ENCODE measurements around the gene RNASE13. TPM values are rescaled to one million over a fixed set of nuclear protein-coding genes. Genes with fewer than 3 reads are reported as not detected.

RNASE13 gene
- total and polyA plus RNA-seq, 2 of the 4 experiments (the other 2 are of a cell fraction): not detected

DNA sequence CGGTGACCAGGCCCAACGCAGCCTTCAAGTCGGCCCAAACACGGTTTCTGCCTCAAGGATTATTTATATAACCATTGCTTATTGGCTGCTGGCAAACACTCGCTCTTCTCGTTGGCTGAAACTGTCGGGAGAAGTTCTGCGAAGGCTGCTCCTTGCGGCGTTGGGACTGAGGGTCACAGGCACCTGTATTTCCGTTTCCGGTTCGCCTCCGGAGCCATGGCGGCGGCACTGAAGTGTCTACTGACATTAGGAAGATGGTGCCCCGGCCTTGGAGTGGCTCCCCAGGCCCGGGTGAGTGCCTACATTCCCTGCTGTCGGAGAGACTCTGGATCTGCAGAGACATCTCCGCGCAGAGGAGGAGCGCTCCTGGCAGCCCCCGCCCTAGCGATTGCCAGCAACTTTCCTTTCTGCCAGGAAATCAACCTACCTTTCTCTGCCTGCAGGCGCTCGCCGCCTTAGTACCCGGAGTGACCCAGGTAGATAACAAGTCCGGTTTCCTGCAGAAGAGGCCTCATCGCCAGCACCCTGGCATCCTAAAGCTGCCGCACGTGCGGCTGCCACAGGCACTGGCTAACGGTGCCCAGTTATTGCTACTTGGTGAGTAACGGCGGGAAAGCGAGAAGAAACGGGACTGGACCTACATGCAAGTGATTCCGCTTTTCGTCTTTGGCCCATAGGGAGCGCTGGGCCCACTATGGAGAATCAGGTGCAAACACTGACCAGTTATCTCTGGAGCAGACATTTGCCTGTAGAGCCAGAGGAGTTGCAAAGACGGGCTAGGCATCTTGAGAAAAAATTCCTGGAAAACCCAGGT is 44.6 kb downstream of the RNASE13 start, which contains the start of gene METTL17 (continued):
- TF ChIP-seq MXI1 (IDR thresholded peaks at IDR 0.05; ENCODE audit: borderline replicate concordance, low read depth, low read length): peak; percentile 59; the same call in 1 of the 2 replicates
- TF ChIP-seq MAZ (IDR thresholded peaks at IDR 0.05; ENCODE audit: borderline replicate concordance, low read depth, low read length): peak; percentile 58; the same call in 1 of the 2 replicates

DNA sequence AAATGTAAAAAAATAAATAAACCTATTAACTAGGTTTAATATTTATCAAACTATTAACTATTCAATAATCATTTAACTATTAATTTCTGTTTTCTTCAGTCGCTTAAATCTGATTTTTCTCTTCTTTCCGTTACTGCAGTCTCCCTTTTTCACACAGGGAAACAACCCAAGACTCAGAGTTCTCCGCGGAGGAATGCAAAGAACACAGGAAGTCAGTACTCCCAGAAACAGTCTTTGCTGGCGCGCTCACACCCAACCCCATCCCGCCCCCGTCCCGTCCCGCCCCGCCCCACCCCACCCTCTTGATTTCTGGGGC is 45.2 kb downstream of the RNASE13 start:
- in situ Hi-C loops (cut with MboI; ENCODE audit: low sequenced_read_pairs): loop anchor here (25.0 kb wide), 1 partner anchor 652 kb away; the partner anchor contains the start of genes CCNB1IP1 and PARP2
- no peak for DNase-seq

More for the DNA sequence above, 45.2 kb downstream of the RNASE13 start:
- ChIA-PET POLR2A (ENCODE audit: unreplicated experiment) (no interaction called here), CTCF (interaction anchor here (1.8 kb wide), 1 partner anchor 18 kb away, joined by 7 read pairs; no protein-coding TSS in a partner anchor)
- TF ChIP-seq RCOR1 (IDR thresholded peaks at IDR 0.05; ENCODE audit: insufficient replicate concordance, low read length): no peak
- peak; percentile 75 for TF ChIP-seq POLR2A (IDR thresholded peaks at IDR 0.05; ENCODE audit: low read depth, low read length)
- Histone ChIP-seq H2BK5ac (ENCODE audit: low read depth, low read length, poor library complexity, severe bottlenecking) (peak overlapping the region; percentile 92), H2BK120ac (ENCODE audit: low read depth, low read length) (no peak overlapping the region), H2BK15ac (ENCODE audit: low read depth, low read length) (0 out of 3 replicates have a peak overlapping the region, but pooled peaks have one; percentile 86), H3K79me1 (ENCODE audit: low read depth in 1 of 2, low read length in 2 of 2) (peaks cover 6 to 28% of the 10 kb centered on the region in 2 experiments), H2AFZ (replicated peaks; ENCODE audit: low read length, poor library complexity) (peak overlapping the region; percentile 92), H3K18ac (ENCODE audit: low read depth, low read length) (peak overlapping the region; percentile 85; the same call in 1 of the 2 replicates), H4K8ac (ENCODE audit: low read depth in 2 of 2, low read length in 2 of 2) (peak overlapping the region; percentile 94 to 95; a peak in 3 of 4 replicates), H3K56ac (ENCODE audit: extremely low read depth, insufficient read depth, low read length) (peak overlapping the region; percentile 84), H4K20me1 (ENCODE audit: insufficient read depth, low read length) (no peaks in the 10 kb centered on the region), H3K27ac (ENCODE audit: insufficient read depth, low read length) (peak overlapping the region; percentile 74; the same call in 1 of the 2 replicates), H3K4me2 (ENCODE audit: low read depth, low read length) (peak overlapping the region; percentile 85), H3K27me3 (ENCODE audit: control insufficient read depth, insufficient read depth, low read length) (no peaks in the 10 kb centered on the region), H3K4me3 (ENCODE audit: insufficient read depth, low read depth, low read length) (peak overlapping the region; percentile 19; the same call in 1 of the 2 replicates), H4K5ac (ENCODE audit: low read depth, low read length) (no peak overlapping the region), H3K36me3 (ENCODE audit: control insufficient read depth, insufficient read depth, low read length) (peaks cover 12% of the 10 kb centered on the region), H2BK20ac (ENCODE audit: low read depth, low read length) (no peak overlapping the region), H3K23ac (ENCODE audit: low read depth, low read length) (no peak overlapping the region), H4K91ac (ENCODE audit: insufficient read depth, low read depth, low read length) (peak overlapping the region; percentile 97; the same call in 1 of the 2 replicates), H3K9me1 (ENCODE audit: insufficient read depth, low read length) (peaks cover 16% of the 10 kb centered on the region), H2AK9ac (replicated peaks; ENCODE audit: low read depth, low read length, poor library complexity) (no peak overlapping the region), H3K9me3 (ENCODE audit: control insufficient read depth, insufficient read depth, low read length) (no peaks in the 10 kb centered on the region), H2AK5ac (ENCODE audit: low read depth, low read length) (no peak overlapping the region), H3K9ac (ENCODE audit: low read depth, low read length) (peak overlapping the region; percentile 68; the same call in 1 of the 2 replicates), H3K14ac (replicated peaks; ENCODE audit: low read depth, low read length) (peak overlapping the region; percentile 95; the same call in 1 of the 2 replicates), H3K4me1 (ENCODE audit: control insufficient read depth, insufficient read depth, low read length) (peaks cover 8% of the 10 kb centered on the region), H3K4ac (ENCODE audit: low read depth, low read length) (peak overlapping the region; percentile 98; the same call in 1 of the 2 replicates)
- BruUV-seq (replicated peaks): no TSS peak
- intact Hi-C loops (cut with micrococcal nuclease): no loop called here
- ATAC-seq (ENCODE audit: low read depth): no peak
- dilution Hi-C loops (cut with HindIII; ENCODE audit: low sequenced_read_pairs, unreplicated experiment): no loop called here
- WGBS, 2 experiments (ENCODE audit: extremely low coverage in 2 of 2, insufficient read length in 1 of 2): no CpG with 5 or more reads among the region's 11 CpGs

All from IMR-90 (cell line).